ENCODE results near the gene SCARB1. TPM values are rescaled to one million over a fixed set of nuclear protein-coding genes. Genes with fewer than 3 reads are reported as not detected.

SCARB1 gene
- total RNA-seq, 1 experiment from 2014 or later, result 68.3 TPM

DNA sequence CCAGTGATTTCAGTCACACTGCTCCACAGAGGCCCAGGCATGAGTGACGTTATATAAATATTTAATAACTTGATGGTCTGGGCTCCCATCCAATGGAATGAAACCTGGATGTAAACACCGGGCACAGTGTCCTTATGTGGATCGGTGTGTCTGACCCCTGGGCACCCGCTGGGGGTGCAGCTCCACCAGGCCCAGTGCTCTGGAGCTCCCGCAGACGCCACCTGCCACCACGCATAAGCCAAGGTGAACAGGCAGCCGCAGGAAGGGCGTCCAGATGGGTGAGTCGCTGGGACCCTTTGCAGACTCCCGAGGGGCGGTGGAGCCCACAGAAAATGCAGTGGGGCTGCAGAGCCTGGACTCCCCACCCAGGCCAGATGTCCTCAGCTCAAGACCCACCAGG lies 121.6 kb downstream of the SCARB1 start (continued):
- TF ChIP-seq AFF4 (CRISPR knock-in tag; IDR thresholded peaks at IDR 0.05; ENCODE audit: borderline replicate concordance), result no peak
- TF ChIP-seq TEAD4 (CRISPR knock-in tag; IDR thresholded peaks at IDR 0.05), result no peak
- TF ChIP-seq NFATC4 (CRISPR knock-in tag; IDR thresholded peaks at IDR 0.05), result no peak
- TF ChIP-seq ZMAT4 (CRISPR knock-in tag; IDR thresholded peaks at IDR 0.05), result no peak
- no peak for TF ChIP-seq GRHL2 (CRISPR knock-in tag; IDR thresholded peaks at IDR 0.05; ENCODE audit: insufficient replicate concordance, severe bottlenecking)
- TF ChIP-seq CREB1 (CRISPR knock-in tag; IDR thresholded peaks at IDR 0.05), result no peak
- TF ChIP-seq CBFB (CRISPR knock-in tag; IDR thresholded peaks at IDR 0.05; ENCODE audit: low read depth), result no peak
- TF ChIP-seq IRF1 (CRISPR knock-in tag; IDR thresholded peaks at IDR 0.05), result no peak
- TF ChIP-seq EMX1 (CRISPR knock-in tag; IDR thresholded peaks at IDR 0.05), result no peak
- no peak for TF ChIP-seq PRDM15 (CRISPR knock-in tag; IDR thresholded peaks at IDR 0.05)

- H3K9me3 Mint-ChIP-seq, result no peaks in the 10 kb centered on the region
These were observed 122.5 kb downstream of the SCARB1 start for GRCh38 chr12:124741211-124741610.

More at GRCh38 chr12:124741211-124741610, 122.5 kb downstream of the SCARB1 start:
- H3K27ac Mint-ChIP-seq, result no peak overlapping the region
- ATAC-seq (no peak), DNase-seq (ENCODE audit: low spot score) (no peak)
- H3K4me1 Mint-ChIP-seq, result peaks cover 25% of the 10 kb centered on the region
- no peak for TF ChIP-seq CREB1 (CRISPR knock-in tag; IDR thresholded peaks at IDR 0.05)
- TF ChIP-seq RORB (CRISPR knock-in tag; IDR thresholded peaks at IDR 0.05), result no peak
- TF ChIP-seq TEAD4 (CRISPR knock-in tag; IDR thresholded peaks at IDR 0.05), result no peak
- no peak for TF ChIP-seq ZNF416 (CRISPR knock-in tag; IDR thresholded peaks at IDR 0.05)
- TF ChIP-seq, protein P1, sequence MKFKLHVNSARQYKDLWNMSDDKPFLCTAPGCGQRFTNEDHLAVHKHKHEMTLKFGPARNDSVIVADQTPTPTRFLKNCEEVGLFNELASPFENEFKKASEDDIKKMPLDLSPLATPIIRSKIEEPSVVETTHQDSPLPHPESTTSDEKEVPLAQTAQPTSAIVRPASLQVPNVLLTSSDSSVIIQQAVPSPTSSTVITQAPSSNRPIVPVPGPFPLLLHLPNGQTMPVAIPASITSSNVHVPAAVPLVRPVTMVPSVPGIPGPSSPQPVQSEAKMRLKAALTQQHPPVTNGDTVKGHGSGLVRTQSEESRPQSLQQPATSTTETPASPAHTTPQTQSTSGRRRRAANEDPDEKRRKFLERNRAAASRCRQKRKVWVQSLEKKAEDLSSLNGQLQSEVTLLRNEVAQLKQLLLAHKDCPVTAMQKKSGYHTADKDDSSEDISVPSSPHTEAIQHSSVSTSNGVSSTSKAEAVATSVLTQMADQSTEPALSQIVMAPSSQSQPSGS (CRISPR knock-in tag; IDR thresholded peaks at IDR 0.05; ENCODE audit: borderline replicate concordance, low read depth), result no peak
- TF ChIP-seq, protein P2, sequence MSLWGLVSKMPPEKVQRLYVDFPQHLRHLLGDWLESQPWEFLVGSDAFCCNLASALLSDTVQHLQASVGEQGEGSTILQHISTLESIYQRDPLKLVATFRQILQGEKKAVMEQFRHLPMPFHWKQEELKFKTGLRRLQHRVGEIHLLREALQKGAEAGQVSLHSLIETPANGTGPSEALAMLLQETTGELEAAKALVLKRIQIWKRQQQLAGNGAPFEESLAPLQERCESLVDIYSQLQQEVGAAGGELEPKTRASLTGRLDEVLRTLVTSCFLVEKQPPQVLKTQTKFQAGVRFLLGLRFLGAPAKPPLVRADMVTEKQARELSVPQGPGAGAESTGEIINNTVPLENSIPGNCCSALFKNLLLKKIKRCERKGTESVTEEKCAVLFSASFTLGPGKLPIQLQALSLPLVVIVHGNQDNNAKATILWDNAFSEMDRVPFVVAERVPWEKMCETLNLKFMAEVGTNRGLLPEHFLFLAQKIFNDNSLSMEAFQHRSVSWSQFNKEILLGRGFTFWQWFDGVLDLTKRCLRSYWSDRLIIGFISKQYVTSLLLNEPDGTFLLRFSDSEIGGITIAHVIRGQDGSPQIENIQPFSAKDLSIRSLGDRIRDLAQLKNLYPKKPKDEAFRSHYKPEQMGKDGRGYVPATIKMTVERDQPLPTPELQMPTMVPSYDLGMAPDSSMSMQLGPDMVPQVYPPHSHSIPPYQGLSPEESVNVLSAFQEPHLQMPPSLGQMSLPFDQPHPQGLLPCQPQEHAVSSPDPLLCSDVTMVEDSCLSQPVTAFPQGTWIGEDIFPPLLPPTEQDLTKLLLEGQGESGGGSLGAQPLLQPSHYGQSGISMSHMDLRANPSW (CRISPR knock-in tag; conservative IDR thresholded peaks at IDR 0.05; ENCODE audit: low read depth), result no peak
- no peak for TF ChIP-seq FOXK1 (CRISPR knock-in tag; IDR thresholded peaks at IDR 0.05)
- no peak for TF ChIP-seq GTF2I (CRISPR knock-in tag; conservative IDR thresholded peaks at IDR 0.05)
- no peak for TF ChIP-seq JAZF1 (CRISPR knock-in tag; IDR thresholded peaks at IDR 0.05)
- no peak for TF ChIP-seq TCF7 (CRISPR knock-in tag; IDR thresholded peaks at IDR 0.05; ENCODE audit: low read depth)
- no peak for TF ChIP-seq PRRX2 (CRISPR knock-in tag; IDR thresholded peaks at IDR 0.05)
- no peak for TF ChIP-seq SOX15 (CRISPR knock-in tag; IDR thresholded peaks at IDR 0.05)
- TF ChIP-seq, protein P3, sequence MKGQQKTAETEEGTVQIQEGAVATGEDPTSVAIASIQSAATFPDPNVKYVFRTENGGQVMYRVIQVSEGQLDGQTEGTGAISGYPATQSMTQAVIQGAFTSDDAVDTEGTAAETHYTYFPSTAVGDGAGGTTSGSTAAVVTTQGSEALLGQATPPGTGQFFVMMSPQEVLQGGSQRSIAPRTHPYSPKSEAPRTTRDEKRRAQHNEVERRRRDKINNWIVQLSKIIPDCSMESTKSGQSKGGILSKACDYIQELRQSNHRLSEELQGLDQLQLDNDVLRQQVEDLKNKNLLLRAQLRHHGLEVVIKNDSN (CRISPR knock-in tag; IDR thresholded peaks at IDR 0.05), result no peak
- no peak for TF ChIP-seq TEAD1 (CRISPR knock-in tag; IDR thresholded peaks at IDR 0.05)
- H3K27me3 Mint-ChIP-seq (ENCODE audit: low read depth), result no peaks in the 10 kb centered on the region; the same call in 1 of the 2 replicates
- no peaks in the 10 kb centered on the region for H3K36me3 Mint-ChIP-seq
- POLR2A ChIA-PET, result interaction anchor here (0.6 kb wide), 1 partner anchor 8 kb away, joined by 3 read pairs; no protein-coding TSS in a partner anchor
- CTCF ChIA-PET, result interaction anchor here (1.0 to 1.1 kb wide), 3 partner anchors 23 to 33 kb away, joined by 3 read pairs; no protein-coding TSS in a partner anchor
- no peak overlapping the region for H3K4me3 Mint-ChIP-seq

Measured in WTC11 (cell line).